NCI-H82 (cell line): Measurements from ENCODE around the gene BABAM2.
A peak's percentile ranks its signal among the peaks of the same experiment; 100 is the strongest.
"Not testable (repeated sequence)": the region's sequence is repeated elsewhere in the genome, so short reads cannot be mapped to it uniquely, and the experiment has no call there.

Source experiments
- DNase-seq: peaks from one replicate; lab custom pipeline; 2025; lab: John Stamatoyannopoulos, UW

The BABAM2 gene

DNA sequence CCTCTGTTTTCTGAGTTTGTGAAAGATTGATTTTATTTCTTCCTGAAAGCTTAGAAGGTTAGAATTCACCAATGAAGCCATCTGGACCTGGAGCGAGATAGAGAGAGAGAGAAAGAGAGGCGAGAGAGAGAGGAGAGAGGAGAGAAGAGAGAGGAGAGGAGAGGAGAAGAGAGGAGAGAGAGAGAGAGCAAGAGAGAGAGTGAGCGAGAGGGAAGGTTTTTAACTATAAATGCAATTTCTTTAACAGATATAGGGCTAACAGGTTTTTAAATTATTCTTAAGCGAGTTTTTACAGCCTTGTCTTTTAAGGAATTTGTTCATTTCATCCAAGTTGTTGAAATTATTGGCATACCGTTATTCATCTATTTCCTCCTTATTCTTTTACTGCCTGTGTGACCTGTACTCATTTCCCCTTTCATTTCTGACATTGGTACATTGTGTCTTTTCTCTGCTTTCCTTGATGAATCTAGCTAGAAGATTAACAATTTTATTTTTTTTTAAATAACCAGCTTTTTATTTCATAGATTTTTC is 56.1 kb downstream of the BABAM2 start:
- DNase-seq, result no peak

DNA sequence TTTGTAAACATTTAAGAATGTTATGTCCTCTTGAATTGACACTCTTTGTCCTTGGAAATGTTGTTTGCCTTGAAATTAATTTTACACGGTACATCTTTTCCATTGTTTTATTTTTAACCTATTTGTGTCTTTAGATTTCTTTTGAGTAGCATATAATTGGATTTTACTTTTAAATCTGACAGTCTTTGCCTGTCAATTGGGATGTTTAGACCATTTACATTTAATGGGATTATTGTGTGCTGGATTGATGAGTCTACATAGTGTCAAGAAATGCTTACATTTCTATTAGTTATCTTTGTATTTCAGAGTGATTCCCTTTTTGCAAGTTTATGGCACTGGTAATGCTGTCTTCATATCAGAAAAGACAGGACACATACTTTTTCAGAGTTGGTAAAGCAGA is 61.5 kb downstream of the BABAM2 start:
- DNase-seq, result peak; percentile 54

- no peak for DNase-seq
Measured at GRCh38 chr2:27953077-27953476, 62.5 kb downstream of the BABAM2 start.

DNA sequence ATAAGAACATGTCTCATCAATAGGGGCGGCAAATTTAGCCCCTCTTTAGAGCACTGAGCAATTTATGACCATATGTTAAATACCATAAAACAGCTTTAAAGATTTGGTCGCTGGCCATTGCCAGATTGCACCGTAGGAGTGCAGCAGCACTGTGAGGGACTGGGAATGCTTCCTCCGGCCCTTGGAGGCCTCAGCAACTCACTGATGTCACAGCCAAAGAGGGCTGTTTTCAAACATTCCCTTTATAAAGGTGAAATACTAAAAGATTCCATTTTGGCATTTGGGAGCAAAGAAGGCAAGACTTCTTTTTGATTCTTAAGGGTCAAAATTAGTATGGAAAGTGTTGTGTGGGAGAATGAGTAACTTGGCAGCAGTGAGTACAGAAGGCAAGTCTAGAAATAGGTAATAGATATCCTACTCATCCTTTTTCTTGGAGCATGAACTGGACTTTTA is 63.7 kb downstream of the BABAM2 start:
- peak; percentile 72 for DNase-seq

DNA sequence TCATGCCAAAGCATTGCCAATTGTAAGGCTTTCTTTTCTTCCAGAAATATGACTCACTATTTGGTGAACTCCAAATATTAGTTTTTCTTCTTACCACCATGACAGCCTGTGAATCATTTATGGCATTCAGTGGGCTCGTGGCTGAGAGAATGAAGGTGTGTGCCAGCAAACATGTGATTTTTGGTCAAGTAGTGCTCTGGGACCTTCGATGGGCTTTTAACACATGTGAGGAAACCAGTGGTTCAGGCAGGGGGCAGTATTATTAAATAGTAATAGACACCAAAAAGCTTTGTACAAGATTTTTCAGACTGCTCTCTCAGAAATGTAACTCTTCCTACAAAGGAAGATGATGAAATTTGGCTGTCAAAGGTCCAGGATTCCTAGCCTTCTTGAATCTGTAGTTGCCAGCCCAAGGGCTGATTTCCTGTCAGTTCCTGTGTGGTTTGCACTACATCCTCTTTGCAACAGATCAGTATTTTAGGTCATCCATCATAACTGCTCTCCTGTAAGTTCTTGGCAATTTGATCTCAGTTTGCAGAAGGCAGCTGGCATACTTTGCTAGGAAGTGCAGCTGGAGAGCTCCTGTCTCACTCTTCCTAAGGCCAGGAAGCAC is 64.3 kb downstream of the BABAM2 start:
- DNase-seq, result peak; percentile 31

- DNase-seq, result no peak
Measured at GRCh38 chr2:27955384-27956161, 65.0 kb downstream of the BABAM2 start.

DNA sequence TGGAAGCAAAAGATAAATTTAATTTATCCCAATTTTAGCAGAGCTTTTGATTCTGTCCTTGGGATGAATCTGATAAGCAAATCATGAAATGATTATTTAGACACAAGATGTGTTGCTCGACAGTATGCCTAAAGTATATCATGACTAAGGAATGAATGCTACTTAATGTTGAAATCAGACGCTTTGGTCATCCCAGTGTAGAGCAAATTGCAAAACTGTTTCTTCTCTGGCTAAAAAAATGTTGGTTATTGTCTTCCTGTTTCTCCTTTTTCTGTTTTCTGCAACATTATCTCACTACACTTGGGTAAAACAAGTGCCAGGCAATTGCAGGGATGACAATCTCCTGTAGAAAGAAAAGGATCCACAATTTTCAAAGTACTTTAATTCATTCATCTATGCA is 66.4 kb downstream of the BABAM2 start:
- DNase-seq, result no peak

DNA sequence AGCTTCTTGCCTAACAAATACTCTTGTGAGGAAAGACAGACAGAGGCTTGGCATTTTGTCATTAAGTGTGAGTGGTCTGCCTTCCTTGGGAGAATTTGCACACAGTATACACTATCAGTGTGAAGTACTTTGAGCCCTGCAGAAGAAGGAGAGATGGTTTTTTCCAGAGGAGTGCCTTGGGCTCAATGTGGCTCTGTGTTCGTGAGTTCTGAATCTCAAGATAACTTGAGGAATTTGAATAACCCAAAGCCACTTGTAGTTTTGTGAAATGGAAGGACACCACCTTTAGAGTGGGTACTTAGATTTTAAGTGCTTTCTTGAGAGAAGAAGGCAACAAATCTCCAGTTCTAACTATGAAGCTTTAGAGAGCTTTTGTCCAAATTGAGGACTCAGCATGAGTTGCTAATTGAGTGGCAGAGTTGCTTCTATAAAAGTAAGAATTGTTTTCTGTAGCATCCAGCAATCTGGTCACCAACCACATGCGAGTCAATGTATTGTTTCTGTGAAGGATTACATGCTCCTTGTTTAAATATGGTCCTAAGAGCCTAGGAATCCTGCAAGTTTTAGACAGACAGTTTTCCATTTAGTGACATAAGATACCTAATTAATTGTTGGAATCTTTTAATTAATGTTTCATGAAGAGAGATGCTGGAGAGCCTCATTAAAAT is 68.3 kb downstream of the BABAM2 start:
- no peak for DNase-seq

DNA sequence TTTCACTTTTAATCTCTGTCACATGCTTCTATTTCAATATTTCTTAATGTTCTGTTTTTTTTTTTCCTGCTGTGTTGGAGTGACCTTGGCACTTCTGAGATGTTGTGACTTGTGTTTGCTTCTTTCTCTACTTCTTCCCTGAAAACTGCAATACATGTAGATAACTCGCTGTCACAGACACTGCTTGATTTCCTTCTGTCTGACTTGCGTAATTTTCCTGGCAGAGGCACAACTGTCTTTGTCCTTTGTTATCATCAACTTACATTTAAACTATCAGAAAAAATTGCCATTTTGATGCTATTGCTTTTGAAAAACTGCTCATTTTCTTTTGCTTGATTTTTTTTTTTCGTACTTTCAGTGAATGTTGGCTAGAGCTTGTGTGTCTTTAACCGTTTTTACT is 69.0 kb downstream of the BABAM2 start:
- DNase-seq, result no peak

DNA sequence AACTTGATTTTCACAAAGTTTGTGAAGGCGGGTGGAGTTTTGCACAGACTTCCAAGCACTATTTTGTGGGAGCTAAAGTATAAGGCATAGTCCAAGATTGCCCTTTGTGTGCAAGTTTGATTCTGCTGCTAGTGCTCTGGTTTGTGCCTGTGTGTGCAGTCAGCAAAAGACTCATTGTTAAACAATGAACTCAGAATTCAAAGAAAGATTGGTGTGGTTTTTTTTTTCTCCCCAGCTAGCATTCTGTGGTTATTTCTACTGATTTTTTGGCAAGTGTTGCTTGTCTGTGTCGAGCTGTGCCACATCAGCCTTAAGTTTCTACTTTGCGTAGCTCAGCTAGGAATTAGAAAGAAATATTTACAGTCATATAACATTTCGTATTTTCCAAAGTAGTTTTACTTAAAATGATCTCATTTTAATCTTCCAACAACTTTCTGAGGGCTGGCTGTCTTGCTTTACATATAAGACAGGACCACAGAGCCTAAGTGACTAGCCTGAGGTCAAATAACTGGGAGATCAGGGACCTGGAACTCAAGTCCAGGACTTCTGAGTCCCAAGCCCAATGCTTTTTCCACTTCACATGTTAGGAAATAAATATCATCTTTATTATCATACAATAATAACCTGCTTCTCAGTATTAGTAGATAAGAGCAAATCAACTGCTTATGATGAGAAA is 69.8 kb downstream of the BABAM2 start:
- no peak for DNase-seq

GRCh38 chr2:27962006-27962405 is 71.5 kb downstream of the BABAM2 start:
- no peak for DNase-seq

DNA sequence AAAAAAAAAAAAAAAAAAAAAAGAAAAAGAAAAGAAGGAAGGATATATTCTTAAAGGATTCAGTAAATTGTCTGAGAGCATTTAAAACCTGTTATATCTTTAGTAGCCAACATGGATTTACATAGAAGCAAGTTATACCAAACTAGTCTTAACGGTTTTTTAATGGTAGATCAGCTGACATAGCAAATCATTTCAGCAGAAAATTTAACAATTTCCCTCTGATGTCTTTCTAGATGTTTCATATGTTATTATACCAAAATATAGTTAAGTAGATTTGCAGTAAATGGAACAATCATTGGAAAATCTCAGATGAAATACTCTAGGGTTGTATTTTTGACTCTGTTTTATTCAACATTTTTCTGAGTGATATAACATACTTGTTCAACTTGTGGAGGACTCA is 72.9 kb downstream of the BABAM2 start:
- no peak for DNase-seq

- DNase-seq, result peak; percentile 59
Measured at GRCh38 chr2:27964067-27964466, 73.5 kb downstream of the BABAM2 start.

DNA sequence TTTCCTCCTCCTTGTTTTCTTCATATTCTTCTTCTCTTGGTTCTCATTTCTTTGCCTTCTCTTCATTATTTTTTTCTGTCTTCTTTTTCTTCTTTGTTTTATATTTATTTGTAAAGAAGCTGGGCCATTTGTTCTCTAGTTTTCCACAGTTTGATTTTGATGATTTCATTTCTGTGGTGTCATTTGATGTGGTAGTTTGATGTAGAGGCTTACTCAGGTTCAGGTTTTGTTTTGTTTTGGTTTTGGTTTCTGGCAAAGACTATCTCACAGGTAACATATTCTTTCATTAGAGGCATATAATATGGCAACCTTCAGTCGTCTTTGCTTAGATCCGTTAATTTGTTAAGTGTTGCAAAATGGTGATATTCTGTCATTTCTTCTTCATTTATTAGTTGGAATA is 75.3 kb downstream of the BABAM2 start:
- no peak for DNase-seq

- no peak for DNase-seq
Measured at GRCh38 chr2:27966466-27966865, 75.9 kb downstream of the BABAM2 start.

DNA sequence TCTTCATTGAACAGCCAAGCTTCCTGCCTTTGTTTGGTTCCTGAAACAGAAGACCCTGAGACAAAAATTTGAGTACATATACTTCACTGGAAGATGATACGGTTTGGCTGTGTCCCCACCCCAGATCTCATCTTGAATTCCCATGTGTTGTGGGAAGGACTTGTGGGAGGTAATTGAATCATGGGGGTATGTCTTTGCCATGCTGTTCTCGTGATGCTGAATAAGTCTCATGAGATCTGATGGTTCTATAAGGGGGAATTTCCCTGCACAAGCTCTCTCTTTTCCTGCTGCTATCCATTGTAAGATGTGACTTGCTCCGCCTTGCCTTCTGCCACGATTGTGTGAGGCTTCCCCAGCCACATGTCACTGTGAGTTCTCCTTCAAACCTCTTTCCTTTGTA is 76.5 kb downstream of the BABAM2 start:
- DNase-seq, result no peak

GRCh38 chr2:27968045-27968444 is 77.5 kb downstream of the BABAM2 start:
- DNase-seq, result not testable (repeated sequence)

GRCh38 chr2:27968957-27969356 is 78.4 kb downstream of the BABAM2 start:
- DNase-seq, result not testable (repeated sequence)

GRCh38 chr2:27972311-27972710 is 81.8 kb downstream of the BABAM2 start:
- no peak for DNase-seq

DNA sequence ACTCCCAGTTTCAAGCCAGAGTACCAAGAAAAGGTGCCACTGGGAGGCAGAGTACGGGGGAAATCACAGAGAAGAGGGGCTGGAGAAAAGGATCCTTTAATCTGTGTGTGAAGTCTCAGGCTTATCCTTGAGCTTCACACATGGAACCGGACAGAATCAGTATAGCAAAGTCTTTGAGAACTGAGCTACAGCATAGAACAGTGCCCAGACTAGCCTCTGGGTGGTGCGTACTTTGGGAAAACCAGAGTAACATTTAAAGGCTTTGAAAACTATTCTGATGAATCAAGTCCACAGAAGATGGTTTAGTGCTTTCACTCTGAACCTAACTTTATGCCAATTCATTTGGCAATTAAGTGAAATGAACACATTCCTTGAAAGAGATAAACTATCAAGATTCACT is 83.1 kb downstream of the BABAM2 start:
- DNase-seq, result peak; percentile 42

- no peak for DNase-seq
Measured at GRCh38 chr2:27976308-27976707, 85.8 kb downstream of the BABAM2 start.

DNA sequence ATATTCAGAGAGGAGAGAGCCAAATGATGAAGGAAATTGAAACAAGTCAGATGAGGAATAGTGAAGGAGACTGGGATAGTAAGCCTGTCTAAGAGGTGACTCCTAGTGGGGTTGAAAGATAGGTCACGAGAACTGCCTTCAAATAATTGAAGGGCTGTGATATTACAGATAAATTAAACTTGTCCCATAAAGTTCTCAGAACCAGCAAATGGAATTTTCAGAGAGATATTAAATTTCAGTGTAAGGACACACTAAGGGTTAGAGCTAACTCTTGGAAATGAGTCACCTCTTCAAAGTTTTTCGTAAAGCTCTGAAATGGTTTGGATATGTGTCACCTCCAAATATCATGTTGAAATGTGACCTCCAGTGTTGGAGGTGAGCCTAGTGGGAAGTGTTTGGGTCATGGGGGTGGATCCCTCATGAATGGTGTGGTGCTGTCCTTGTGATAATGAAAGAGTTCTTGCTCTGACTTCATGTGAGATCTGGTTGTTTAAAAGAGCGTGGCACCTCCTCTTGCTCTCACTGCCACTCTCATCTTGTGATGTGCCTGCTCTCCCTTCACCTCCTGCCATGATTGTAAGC is 87.3 kb downstream of the BABAM2 start:
- DNase-seq, result no peak
